HepG2 (cell line): ENCODE measurements around the gene MEMO1. TPM values are rescaled to one million over a fixed set of nuclear protein-coding genes. Genes with fewer than 3 reads are reported as not detected.
A peak's percentile ranks its signal among the peaks of the same experiment; 100 is the strongest.

Experiments used
- ATF7-NPFF ChIP-seq: sonication (generic); formaldehyde crosslinking; IDR thresholded peaks from 2 replicates; pipeline ENCODE4 v1.8.1; 2023; ENCODE audit warnings: mild to moderate bottlenecking, low read depth, missing genetic modification reagents, moderate library complexity
- BCL6 ChIP-seq: IDR thresholded peaks from 2 replicates; pipeline ENCODE4 v1.6.1; 2016; ENCODE audit warnings: missing genetic modification reagents, missing compliant biosample characterization
- CBX1 ChIP-seq: IDR thresholded peaks from one replicate; pipeline ENCODE4 v1.6.1; 2016; ENCODE audit warnings: antibody characterized with exemption, low read depth
- KAT7 ChIP-seq: IDR thresholded peaks from 2 replicates; pipeline ENCODE4 v1.6.1; 2018; ENCODE audit warnings: borderline replicate concordance, missing compliant biosample characterization
- REXO4 ChIP-seq: sonication (generic); formaldehyde crosslinking; IDR thresholded peaks from 2 replicates; pipeline ENCODE4 v1.8.0; 2022; ENCODE audit warnings: missing genetic modification reagents, mild to moderate bottlenecking, borderline replicate concordance
- RXRA ChIP-seq: sonication (generic); formaldehyde crosslinking; IDR thresholded peaks from 2 replicates; pipeline ENCODE4 v1.5.1; 2020; ENCODE audit warnings: missing genetic modification reagents
- SSRP1 ChIP-seq: IDR thresholded peaks from 2 replicates; pipeline ENCODE4 v1.6.1; 2016; ENCODE audit warnings: control low read depth
- ZFP90 ChIP-seq: sonication (generic); formaldehyde crosslinking; IDR thresholded peaks from 2 replicates; pipeline ENCODE4 v1.8.0; 2022; ENCODE audit warnings: missing genetic modification reagents, mild to moderate bottlenecking, inconsistent platforms, borderline replicate concordance
- ZFY ChIP-seq: sonication (generic); formaldehyde crosslinking; IDR thresholded peaks from 2 replicates; pipeline ENCODE4 v1.4.0; 2020; ENCODE audit warnings: missing genetic modification reagents
- ZNF224 ChIP-seq: sonication (generic); formaldehyde crosslinking; IDR thresholded peaks from 2 replicates; pipeline ENCODE4 v1.5.0; 2020; ENCODE audit warnings: mild to moderate bottlenecking, missing genetic modification reagents
- ZNF652 ChIP-seq: IDR thresholded peaks from 2 replicates; pipeline ENCODE4 v1.6.1; 2016; ENCODE audit warnings: low read depth, borderline replicate concordance
- ZNF724P ChIP-seq: sonication (generic); formaldehyde crosslinking; IDR thresholded peaks from 2 replicates; pipeline ENCODE4 v1.8.0; 2022; ENCODE audit warnings: missing genetic modification reagents, borderline replicate concordance
- ZSCAN22 ChIP-seq: sonication (generic); formaldehyde crosslinking; IDR thresholded peaks from 2 replicates; pipeline ENCODE4 v1.4.0; 2020; ENCODE audit warnings: mild to moderate bottlenecking, missing genetic modification reagents
- polyA plus RNA-seq, 8 experiments: library from polyadenylated mRNA; depleted of rRNA in 3 of 8; stranded (reverse) in 7 of 8; unstranded in 1 of 8; fragments of >200 nt; fragmentation: Illumina TruSeq in 4 of 8; extraction: Trizol in 4 of 8; gene quantifications; 2 replicates each; pipeline versions ENCODE4 v1.2.1 to v1.2.3, GENCODE V29; 2011 to 2016; ENCODE audit warnings: low read depth in 4 of 8, missing spikeins in 1 of 8, mixed read lengths in 1 of 8; ENCODE audit not compliant: insufficient read depth in 1 of 8
- total RNA-seq, 5 experiments: library from RNA; depleted of rRNA; stranded (reverse); fragments of >200 nt; fragmentation: Illumina TruSeq; extraction: Trizol; gene quantifications; 2 replicates each; pipeline ENCODE4 v1.2.3, GENCODE V29; 2016; ENCODE audit warnings: low read depth in 1 of 5
- TF ChIP-seq, protein P1 (sequence below): fragments of 450-650 bp; IDR thresholded peaks from 2 replicates; pipeline ENCODE4 v1.6.1; 2017; ENCODE audit warnings: mild to moderate bottlenecking
- TF ChIP-seq, protein P2 (sequence below): IDR thresholded peaks from 2 replicates; pipeline ENCODE4 v1.6.1; 2016; ENCODE audit warnings: low read depth, borderline replicate concordance
- TF ChIP-seq, protein P3 (sequence below): sonication (generic); formaldehyde crosslinking; IDR thresholded peaks from 2 replicates; pipeline ENCODE4 v1.5.1; 2020; ENCODE audit warnings: missing genetic modification reagents, mild to moderate bottlenecking, borderline replicate concordance
- TF ChIP-seq, protein P4 (sequence below): sonication (generic); formaldehyde crosslinking; IDR thresholded peaks from 2 replicates; pipeline ENCODE4 v1.5.1; 2020; ENCODE audit warnings: mild to moderate bottlenecking, moderate library complexity, missing genetic modification reagents
- TF ChIP-seq, protein P5 (sequence below): sonication (generic); formaldehyde crosslinking; IDR thresholded peaks from 2 replicates; pipeline ENCODE4 v1.8.0; 2022; ENCODE audit warnings: missing genetic modification reagents, mild to moderate bottlenecking, moderate library complexity, borderline replicate concordance

MEMO1 gene
- total and polyA plus RNA-seq, 2 of the 13 experiments (the other 11 are each of a cell fraction or from before 2014, with no cell fraction given), result 69.8 to 81.6 TPM

DNA sequence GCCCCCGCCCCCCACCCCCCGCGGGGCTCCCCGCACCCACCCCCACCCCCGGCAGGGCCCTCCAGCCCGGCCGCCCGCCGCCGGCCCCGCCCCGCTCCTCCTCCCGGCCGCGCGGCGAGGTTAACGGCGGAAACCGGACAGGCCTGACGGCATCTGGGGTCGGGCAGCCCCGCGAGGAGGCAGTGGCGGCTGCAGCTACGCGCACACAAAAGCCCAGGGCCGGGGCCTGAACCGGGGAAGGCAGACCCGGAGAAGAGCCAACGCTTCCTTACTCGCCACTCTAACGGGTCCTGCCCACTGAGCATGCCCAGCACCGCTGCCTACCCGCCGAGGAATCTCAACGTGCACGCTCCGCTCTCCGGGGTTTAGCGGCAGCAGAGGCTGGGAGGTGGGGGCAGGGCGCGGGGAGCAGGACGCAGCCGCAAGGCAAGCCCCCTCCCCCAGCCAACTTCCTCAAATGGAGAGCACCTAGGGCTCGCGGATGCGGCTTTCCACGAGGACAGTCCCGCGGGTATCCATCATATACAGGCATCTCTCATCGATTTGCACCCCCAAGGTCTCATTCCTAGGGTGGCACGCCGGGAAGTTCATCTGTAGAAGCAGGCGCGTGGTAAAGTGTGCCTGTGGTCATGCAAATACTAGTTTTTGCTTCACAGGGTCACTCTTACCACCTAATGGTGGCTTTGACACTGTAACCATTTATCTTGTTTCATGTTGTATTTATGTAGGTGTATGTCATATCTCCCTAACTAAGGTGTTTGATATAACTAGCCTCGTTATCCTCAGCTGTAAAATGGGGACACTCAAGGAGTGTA, at the start of gene MEMO1 (continued):
- TF ChIP-seq CBX1 (peak; percentile 87), REXO4 (CRISPR knock-in tag) (0 out of 2 replicates have a peak, but pooled peaks have one; percentile 67), BCL6 (CRISPR knock-in tag) (peak; percentile 83), ZNF652 (CRISPR knock-in tag) (peak; percentile 50; the same call in 1 of the 2 replicates), ATF7-NPFF (CRISPR knock-in tag) (peak; percentile 94), ZNF724P (CRISPR knock-in tag) (peak; percentile 88; the same call in 1 of the 2 replicates), RXRA (CRISPR knock-in tag) (peak; percentile 92), KAT7 (peak; percentile 66; the same call in 1 of the 2 replicates), ZFP90 (CRISPR knock-in tag) (peak; percentile 72), ZFY (CRISPR knock-in tag) (peak; percentile 91), ZSCAN22 (CRISPR knock-in tag) (no peak; the same call in 1 of the 2 replicates), SSRP1 (CRISPR knock-in tag) (peak; percentile 83), ZNF224 (CRISPR knock-in tag) (no peak)
- TF ChIP-seq, protein P1, sequence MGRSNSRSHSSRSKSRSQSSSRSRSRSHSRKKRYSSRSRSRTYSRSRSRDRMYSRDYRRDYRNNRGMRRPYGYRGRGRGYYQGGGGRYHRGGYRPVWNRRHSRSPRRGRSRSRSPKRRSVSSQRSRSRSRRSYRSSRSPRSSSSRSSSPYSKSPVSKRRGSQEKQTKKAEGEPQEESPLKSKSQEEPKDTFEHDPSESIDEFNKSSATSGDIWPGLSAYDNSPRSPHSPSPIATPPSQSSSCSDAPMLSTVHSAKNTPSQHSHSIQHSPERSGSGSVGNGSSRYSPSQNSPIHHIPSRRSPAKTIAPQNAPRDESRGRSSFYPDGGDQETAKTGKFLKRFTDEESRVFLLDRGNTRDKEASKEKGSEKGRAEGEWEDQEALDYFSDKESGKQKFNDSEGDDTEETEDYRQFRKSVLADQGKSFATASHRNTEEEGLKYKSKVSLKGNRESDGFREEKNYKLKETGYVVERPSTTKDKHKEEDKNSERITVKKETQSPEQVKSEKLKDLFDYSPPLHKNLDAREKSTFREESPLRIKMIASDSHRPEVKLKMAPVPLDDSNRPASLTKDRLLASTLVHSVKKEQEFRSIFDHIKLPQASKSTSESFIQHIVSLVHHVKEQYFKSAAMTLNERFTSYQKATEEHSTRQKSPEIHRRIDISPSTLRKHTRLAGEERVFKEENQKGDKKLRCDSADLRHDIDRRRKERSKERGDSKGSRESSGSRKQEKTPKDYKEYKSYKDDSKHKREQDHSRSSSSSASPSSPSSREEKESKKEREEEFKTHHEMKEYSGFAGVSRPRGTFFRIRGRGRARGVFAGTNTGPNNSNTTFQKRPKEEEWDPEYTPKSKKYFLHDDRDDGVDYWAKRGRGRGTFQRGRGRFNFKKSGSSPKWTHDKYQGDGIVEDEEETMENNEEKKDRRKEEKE, result no peak
- TF ChIP-seq, protein P2, sequence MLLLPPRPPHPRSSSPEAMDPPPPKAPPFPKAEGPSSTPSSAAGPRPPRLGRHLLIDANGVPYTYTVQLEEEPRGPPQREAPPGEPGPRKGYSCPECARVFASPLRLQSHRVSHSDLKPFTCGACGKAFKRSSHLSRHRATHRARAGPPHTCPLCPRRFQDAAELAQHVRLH (CRISPR knock-in tag), result peak; percentile 87
- TF ChIP-seq, protein P3, sequence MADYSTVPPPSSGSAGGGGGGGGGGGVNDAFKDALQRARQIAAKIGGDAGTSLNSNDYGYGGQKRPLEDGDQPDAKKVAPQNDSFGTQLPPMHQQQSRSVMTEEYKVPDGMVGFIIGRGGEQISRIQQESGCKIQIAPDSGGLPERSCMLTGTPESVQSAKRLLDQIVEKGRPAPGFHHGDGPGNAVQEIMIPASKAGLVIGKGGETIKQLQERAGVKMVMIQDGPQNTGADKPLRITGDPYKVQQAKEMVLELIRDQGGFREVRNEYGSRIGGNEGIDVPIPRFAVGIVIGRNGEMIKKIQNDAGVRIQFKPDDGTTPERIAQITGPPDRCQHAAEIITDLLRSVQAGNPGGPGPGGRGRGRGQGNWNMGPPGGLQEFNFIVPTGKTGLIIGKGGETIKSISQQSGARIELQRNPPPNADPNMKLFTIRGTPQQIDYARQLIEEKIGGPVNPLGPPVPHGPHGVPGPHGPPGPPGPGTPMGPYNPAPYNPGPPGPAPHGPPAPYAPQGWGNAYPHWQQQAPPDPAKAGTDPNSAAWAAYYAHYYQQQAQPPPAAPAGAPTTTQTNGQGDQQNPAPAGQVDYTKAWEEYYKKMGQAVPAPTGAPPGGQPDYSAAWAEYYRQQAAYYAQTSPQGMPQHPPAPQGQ (CRISPR knock-in tag), result 0 out of 2 replicates have a peak, but pooled peaks have one; percentile 47
- TF ChIP-seq, protein P4, sequence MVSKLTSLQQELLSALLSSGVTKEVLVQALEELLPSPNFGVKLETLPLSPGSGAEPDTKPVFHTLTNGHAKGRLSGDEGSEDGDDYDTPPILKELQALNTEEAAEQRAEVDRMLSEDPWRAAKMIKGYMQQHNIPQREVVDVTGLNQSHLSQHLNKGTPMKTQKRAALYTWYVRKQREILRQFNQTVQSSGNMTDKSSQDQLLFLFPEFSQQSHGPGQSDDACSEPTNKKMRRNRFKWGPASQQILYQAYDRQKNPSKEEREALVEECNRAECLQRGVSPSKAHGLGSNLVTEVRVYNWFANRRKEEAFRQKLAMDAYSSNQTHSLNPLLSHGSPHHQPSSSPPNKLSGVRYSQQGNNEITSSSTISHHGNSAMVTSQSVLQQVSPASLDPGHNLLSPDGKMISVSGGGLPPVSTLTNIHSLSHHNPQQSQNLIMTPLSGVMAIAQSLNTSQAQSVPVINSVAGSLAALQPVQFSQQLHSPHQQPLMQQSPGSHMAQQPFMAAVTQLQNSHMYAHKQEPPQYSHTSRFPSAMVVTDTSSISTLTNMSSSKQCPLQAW (CRISPR knock-in tag), result peak; percentile 94
- TF ChIP-seq, protein P5, sequence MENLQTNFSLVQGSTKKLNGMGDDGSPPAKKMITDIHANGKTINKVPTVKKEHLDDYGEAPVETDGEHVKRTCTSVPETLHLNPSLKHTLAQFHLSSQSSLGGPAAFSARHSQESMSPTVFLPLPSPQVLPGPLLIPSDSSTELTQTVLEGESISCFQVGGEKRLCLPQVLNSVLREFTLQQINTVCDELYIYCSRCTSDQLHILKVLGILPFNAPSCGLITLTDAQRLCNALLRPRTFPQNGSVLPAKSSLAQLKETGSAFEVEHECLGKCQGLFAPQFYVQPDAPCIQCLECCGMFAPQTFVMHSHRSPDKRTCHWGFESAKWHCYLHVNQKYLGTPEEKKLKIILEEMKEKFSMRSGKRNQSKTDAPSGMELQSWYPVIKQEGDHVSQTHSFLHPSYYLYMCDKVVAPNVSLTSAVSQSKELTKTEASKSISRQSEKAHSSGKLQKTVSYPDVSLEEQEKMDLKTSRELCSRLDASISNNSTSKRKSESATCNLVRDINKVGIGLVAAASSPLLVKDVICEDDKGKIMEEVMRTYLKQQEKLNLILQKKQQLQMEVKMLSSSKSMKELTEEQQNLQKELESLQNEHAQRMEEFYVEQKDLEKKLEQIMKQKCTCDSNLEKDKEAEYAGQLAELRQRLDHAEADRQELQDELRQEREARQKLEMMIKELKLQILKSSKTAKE, result peak; percentile 74; the same call in 1 of the 2 replicates
